Fibroblast of upper back skin (primary cell): Measurements from ENCODE around the gene NPHS1.
"Not testable (repeated sequence)": the region's sequence is repeated elsewhere in the genome, so short reads cannot be mapped to it uniquely, and the experiment has no call there.

Experiments used
- DNase-seq: peaks from one replicate; pipeline ENCODE4 v3.0.0-alpha.2; 2013

The NPHS1 gene

GRCh38 chr19:35846038-35846668 lies 6.2 kb downstream of the NPHS1 start:
- no peak for DNase-seq

DNA sequence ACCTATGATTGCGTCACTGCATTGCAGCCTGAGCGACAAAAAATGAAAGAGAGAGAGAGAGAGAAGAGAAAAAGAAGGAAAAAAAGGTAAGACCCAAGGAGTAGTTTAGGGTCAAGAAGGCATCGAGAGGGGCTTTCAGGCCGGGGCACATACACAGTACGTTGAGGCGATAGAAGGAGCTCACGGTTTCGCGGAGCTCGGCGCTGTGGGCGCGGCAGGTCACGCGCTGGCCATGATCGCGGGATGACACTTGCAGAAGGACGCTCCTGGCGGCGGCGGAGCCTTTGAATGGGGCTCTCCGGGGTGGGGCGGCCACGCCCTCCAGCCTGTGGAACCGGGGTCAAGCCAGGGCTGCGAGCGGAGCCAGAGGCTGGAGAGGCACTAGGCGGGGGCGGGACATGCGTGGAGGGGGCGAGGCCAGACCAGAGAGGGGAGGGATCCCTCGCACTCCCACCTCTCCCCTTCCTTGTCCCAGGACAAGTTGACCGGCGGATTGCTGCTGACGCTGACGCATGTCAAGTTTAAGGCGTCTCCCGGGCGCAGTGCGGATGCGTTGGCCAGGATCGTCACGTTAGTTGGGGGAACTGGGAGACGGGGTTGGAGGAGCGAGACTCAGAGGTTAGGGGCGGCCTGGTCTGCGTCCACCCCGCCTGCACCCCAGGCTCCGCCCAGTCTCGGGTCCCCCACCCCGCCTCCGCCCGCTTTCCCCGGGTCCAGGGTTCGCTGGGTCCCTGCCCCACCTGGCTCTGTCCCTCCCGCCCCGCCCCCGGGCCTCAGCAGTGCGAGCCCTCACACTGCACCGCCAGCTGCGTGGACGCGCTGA lies 6.9 kb downstream of the NPHS1 start:
- DNase-seq = no peak

DNA sequence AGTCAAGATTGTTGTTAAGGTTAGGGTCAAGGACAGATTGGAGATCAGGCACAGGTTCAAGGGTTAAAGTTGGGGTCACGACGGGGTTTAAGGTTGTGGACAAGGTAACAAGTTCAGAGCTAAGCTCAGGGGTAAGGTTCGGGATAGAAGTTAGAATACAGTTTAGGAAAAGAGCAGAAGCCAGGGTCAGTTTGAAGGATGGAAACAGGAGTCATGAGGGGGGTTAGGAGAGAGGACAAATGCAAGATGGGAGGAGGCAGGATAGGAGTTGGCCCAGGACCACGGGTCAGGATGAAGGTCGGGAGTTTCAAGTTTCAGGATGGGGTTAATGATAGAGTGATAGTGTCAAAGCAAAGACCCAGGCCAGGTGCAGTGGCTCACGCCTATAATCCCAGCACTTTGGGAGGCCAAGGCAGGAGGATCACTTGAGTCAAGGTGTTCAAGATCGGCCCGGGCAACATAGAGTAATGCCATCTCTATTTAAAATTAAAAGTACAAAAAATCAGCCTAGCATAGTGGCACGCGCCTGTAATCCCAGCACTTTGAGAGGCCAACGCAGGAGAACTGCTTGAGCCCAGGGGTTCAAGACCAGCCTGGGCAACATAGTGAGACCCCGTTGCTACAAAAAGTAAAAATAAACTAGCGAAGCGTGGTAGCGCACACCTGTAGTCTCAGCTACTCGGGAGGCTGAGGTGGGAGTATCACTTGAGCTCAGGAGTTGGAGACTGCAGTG lies 7.7 kb downstream of the NPHS1 start:
- no peak for DNase-seq

GRCh38 chr19:35843676-35844481 lies 8.4 kb downstream of the NPHS1 start:
- no peak for DNase-seq

DNA sequence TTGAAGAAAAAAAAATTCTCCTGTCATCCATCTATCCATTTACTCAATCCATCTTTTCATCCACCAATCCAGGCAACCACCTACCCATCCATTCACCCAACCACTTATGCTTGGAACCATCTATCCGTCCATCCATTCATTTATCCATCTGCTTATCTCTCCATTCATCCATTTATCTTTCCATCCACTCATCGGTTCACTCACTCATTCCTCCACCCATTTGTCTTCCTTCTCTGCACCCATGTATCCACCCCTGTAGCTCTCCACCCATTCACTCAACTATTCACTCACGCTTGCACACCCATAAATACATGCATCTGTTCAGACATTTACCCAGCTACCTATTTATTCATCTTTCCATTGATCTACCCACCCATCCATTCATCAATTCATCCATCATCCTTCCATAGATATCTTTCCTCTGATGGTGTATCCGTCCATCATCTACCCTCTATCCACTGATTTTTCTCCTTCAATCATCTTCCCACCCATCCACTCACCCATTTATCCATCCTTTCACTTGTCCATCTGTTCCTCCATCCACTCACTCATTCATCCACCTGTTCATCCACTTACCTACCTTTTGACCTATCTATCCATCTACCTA lies 9.5 kb downstream of the NPHS1 start:
- DNase-seq = no peak

DNA sequence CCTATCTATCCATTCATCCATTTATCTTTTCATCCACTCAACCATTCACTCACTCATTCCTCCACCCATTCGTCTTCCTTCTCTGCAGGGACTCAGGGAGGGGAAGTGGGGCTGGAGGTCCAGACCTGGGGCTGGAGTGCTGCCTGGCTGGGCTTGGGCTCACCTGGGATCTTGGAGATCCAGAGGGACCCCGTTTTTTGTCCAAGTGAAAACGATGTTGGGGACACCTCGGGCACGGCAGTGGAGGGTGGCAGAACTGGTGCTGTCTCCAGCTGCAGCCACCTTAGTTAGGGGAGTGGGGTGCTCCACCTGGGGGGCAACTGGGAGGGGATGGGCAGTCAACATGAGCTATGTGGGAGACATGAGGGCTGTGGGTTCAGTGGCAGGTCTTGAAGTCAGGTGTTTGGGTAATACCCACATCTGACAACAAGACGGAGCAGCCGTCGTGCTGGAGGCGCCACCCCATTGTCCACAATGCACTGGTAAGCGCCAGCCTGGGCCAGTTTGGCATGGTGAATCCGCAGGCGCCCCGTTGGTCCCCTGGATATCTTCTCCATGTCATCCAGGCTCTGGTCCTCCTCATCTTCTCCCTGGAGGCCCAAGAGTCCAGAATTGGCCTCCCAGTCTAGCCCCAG lies 10.2 kb downstream of the NPHS1 start:
- no peak for DNase-seq

DNA sequence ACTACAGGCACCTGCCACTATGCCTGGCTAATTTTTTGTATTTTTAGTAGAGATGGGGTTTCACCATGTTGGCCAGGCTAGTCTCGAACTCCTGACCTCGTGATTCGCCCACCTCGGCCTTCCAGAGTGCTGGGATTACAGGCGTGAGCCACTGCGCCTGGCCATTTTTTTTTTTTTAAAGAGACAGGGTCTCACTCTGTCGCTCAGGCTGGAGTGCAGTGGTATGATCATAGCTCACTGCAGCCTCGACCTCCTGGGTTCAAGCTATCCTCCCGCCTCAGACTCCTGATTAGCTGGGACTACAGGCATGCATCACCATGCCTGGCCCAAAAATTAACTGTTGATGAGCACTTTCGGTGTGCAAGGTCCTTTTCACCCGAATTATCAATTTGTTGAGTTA lies 16.2 kb downstream of the NPHS1 start:
- not testable (repeated sequence) for DNase-seq

DNA sequence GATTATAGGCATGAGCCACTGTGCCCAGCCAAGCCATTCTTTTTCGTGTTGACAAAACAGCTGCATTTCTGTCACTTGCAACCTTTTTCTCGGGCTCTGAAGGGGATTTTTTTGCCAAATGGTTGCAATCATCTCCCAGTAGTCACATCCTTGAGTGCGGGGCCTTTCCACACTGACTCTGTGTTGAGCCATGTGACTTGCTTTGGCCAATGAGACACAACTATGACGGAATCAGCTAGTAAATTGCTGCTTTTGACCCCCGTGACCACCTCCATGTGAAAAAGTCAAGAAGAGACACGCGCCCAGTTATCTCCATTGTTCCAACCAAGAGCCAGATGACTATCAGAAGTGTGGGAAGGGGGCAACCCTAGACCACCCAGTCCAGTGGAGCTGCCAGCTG lies 18.3 kb downstream of the NPHS1 start:
- no peak for DNase-seq

GRCh38 chr19:35832054-35832453 lies 20.2 kb downstream of the NPHS1 start:
- no peak for DNase-seq

DNA sequence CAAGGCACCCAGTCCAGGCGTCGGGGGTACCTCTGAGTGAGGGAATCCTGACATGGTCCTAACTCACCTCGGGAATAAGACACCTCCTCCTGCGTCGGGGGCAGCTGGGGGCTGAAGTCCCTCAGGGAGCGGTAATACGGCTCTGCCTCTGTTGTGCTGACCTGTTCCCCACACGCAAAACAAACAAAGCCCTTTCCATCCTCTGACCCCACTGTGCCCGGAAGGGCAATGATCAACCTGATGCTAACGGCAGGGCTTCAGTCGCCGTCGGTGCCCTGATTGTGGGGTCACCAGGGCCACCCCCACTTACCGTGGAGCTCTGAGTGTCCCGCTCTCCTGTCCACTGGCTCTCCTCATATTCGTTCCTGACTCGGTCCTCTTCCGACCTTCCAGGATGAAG lies 21.3 kb downstream of the NPHS1 start:
- no peak for DNase-seq

- peak; percentile 62 for DNase-seq
Observed at GRCh38 chr19:35828692-35829301, 23.5 kb downstream of the NPHS1 start.

GRCh38 chr19:35824150-35824549 lies 28.2 kb downstream of the NPHS1 start:
- no peak for DNase-seq

GRCh38 chr19:35822579-35822978 lies 29.7 kb downstream of the NPHS1 start:
- no peak for DNase-seq

- no peak for DNase-seq
Observed at GRCh38 chr19:35818445-35818844, 33.9 kb downstream of the NPHS1 start.

- DNase-seq = no peak
Observed at GRCh38 chr19:35816846-35817245, 35.5 kb downstream of the NPHS1 start.

- DNase-seq = no peak
Observed at GRCh38 chr19:35816262-35816661, 36.0 kb downstream of the NPHS1 start.

DNA sequence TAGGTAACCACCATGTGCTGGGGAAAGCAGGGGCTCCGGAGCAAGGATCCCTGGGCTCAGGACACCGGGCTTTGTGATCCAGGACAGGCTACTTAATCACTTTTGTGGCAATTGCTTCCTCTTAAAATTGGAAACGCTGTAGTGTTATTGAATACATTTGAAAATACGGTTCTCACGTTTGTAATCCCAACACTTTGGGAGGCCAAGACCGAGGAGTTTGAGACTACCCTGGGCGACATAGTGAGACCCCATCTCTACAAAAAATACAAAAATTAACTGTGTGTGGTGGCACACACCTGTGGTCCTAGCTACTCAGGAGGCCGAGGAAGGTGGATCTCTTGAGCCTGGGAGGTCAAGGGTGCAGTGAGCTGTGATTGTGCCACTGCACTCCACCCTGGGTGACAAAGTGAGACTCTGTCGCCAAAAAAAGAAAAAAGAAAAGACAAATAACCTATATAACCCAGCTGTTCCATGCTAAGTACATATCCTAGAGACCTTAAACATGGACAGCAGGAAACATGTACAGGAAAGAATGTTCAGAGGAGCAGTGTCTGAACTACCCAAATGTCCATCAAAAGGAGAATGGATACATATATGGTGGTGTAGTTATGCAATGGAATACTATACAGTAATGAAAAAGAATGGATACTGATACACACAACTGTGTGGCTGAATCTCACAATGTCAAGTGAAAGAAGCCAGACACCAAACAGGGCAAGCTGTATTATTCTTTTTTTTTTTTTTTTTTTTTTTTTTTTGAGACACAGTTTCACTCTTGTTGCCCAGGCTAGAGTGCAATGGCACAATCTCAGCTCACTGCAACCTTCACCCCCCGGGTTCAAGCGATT lies 39.0 kb downstream of the NPHS1 start:
- no peak for DNase-seq

GRCh38 chr19:35812220-35813042 lies 39.9 kb downstream of the NPHS1 start, which contains the start of gene PRODH2:
Gene PRODH2, minus strand, starts transcription at chr19:35812845. Its CDS starts 40 bp downstream, at chr19:35812805.
- DNase-seq = no peak
